ENCODE data around the gene SWI5. TPM values are rescaled to one million over a fixed set of nuclear protein-coding genes. Genes with fewer than 3 reads are reported as not detected.

Gene SWI5
- total RNA-seq, 1 donor from 2014 or later: 14.7 TPM

- DNase-seq: no peak
These were observed 23.5 kb upstream of the SWI5 start for GRCh38 chr9:128252317-128253139.

- no peak for DNase-seq
These were observed 22.7 kb upstream of the SWI5 start for GRCh38 chr9:128253140-128253990.

- no peak for DNase-seq
These were observed 22.1 kb upstream of the SWI5 start for GRCh38 chr9:128253991-128254346.

- no peak for DNase-seq
These were observed 21.7 kb upstream of the SWI5 start for GRCh38 chr9:128254362-128254761.

GRCh38 chr9:128254855-128255759 is 21.0 kb upstream of the SWI5 start:
- DNase-seq: peak; percentile 79

- DNase-seq: no peak
These were observed 18.8 kb upstream of the SWI5 start for GRCh38 chr9:128257086-128257825.

GRCh38 chr9:128257907-128258306 is 18.2 kb upstream of the SWI5 start:
- DNase-seq: no peak

- DNase-seq: no peak
These were observed 17.8 kb upstream of the SWI5 start for GRCh38 chr9:128258326-128258725.

GRCh38 chr9:128259156-128259555 is 16.9 kb upstream of the SWI5 start:
- DNase-seq: no peak

GRCh38 chr9:128260340-128260739 is 15.7 kb upstream of the SWI5 start:
- DNase-seq: no peak

- no peak for DNase-seq
These were observed 13.4 kb upstream of the SWI5 start for GRCh38 chr9:128262687-128263086.

GRCh38 chr9:128265348-128265847 is 10.7 kb upstream of the SWI5 start:
- DNase-seq: no peak

- no peak for DNase-seq
These were observed 9.0 kb upstream of the SWI5 start for GRCh38 chr9:128266868-128267590.

GRCh38 chr9:128271112-128271511 is 5.0 kb upstream of the SWI5 start:
- DNase-seq: no peak

- DNase-seq: no peak
These were observed 4.6 kb upstream of the SWI5 start for GRCh38 chr9:128271512-128271911.

- no peak for DNase-seq
These were observed 1.8 kb upstream of the SWI5 start for GRCh38 chr9:128274245-128274644.

GRCh38 chr9:128275198-128276007 is 673 bp upstream of the SWI5 start, which contains the start of gene GOLGA2:
TSS of gene GOLGA2 (minus strand) at chr9:128276007. CDS start at chr9:128275976, 31 bp downstream.
- peak; percentile 62 for DNase-seq

- DNase-seq: no peak
These were observed 646 bp downstream of the SWI5 start for GRCh38 chr9:128276574-128277270.
